ENCODE results near the gene EDA.
"Not testable (repeated sequence)": the region's sequence is repeated elsewhere in the genome, so short reads cannot be mapped to it uniquely, and the experiment has no call there.

Gene EDA

GRCh38 chrX:69961365-69962072 lies 345.6 kb downstream of the EDA start:
- DNase-seq: no peak

DNA sequence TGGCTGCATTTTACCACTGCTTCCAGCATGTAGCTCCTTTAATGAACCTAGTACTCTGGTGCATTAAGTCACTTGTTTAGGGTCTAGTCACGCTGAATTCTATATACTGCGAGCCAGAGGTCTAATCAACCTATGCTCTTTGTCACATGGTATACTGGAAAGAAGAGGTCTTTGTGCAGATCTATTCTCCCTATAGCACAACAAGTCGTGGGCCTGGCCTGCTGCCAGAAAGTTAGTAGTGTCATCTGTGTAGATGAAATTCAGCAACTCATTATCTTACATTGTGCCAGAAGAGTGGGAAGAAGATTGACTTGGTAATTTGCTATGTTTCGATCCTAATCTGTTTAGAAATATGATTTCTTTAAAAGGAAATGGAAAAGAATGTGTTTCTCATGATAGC lies 353.0 kb downstream of the EDA start:
- DNase-seq: no peak

DNA sequence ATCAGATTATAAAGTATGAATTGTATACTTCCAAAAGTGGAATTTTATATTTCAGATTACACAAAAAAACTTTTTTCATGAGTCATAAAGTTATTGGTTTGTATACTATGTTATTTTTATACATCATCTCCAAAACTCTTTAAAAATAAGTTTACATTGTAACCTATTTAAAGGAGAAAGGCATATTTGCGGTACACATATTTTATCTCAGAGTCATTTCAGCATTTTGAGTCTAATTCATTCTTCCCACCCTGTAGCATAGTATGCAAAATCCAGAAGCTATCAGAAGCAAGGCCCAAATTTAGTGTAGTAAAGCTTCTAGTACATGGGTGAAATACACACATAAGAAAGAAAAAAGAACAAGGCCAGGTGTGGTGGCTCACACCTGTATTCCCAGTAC lies 353.5 kb downstream of the EDA start:
- DNase-seq: no peak

GRCh38 chrX:69987691-69988090 lies 371.8 kb downstream of the EDA start:
- DNase-seq: no peak

GRCh38 chrX:69988955-69989394 lies 373.1 kb downstream of the EDA start:
- no peak for DNase-seq

DNA sequence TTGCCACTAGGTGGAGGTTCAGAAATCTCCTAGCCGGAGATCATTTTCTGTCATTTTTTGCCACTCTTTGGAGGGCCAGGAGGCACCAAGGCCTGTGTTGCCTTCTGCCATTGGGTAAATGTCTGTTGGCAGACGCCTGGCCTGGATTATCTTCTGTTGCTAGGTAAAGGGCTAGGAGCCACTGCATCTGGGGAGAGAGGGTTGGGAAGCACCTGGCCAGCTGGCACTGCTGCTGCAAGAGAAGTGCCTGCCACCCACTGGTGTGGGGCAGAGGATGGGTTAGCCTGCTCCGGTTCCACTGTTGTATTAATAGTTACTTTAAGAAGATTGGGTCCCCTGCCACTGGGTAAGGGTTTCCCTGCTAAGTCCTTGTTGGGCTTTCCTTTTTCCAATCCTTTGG lies 375.8 kb downstream of the EDA start:
- DNase-seq: no peak

DNA sequence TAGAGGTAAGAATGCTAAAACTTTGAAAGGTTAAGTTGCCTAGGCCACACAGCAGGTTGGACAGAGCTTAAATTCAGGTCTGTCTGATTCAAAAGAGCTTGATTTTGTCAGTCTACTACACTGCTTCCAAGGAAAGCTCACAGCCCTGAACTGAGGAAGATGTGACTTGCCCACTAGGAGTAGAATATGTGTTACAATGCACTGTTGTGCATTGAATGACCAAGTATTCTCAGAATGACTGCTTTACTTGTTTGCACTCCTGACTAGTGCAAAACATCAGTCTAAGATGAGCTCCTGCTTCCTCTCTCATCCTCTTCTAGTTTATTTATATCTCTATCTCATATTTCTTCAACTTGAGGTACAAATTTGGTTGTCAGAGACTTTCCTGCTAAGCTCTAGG lies 377.6 kb downstream of the EDA start:
- DNase-seq: no peak

- no peak for DNase-seq
Measured at GRCh38 chrX:69995362-69996112, 379.6 kb downstream of the EDA start.

GRCh38 chrX:69996113-69996468 lies 380.2 kb downstream of the EDA start:
- no peak for DNase-seq

- not testable (repeated sequence) for DNase-seq
Measured at GRCh38 chrX:69998299-69998698, 382.4 kb downstream of the EDA start.

GRCh38 chrX:70001269-70001668 lies 385.4 kb downstream of the EDA start:
- no peak for DNase-seq

- no peak for DNase-seq
Measured at GRCh38 chrX:70001708-70002341, 385.9 kb downstream of the EDA start.

DNA sequence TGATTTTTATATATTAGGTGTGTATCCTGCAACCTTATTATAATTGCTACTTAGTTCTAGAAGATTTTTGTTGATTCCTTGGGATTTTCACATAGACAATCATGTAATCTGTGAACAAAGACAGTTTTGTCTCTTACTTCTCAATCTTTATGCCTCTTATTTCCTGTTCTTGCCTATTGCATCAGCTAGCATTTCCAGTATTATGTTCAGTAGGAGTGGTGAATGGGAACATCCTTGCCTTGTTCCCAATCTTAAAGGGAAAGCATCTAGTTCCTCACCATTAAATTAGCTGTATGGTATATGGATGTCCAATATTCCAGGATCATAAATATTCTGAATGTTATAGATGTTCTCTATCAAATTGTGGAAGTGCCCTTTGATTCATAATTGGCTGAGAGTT lies 392.0 kb downstream of the EDA start:
- DNase-seq: no peak

GRCh38 chrX:70009049-70009448 lies 393.1 kb downstream of the EDA start:
- DNase-seq: no peak

GRCh38 chrX:70009970-70010369 lies 394.1 kb downstream of the EDA start:
- no peak for DNase-seq

DNA sequence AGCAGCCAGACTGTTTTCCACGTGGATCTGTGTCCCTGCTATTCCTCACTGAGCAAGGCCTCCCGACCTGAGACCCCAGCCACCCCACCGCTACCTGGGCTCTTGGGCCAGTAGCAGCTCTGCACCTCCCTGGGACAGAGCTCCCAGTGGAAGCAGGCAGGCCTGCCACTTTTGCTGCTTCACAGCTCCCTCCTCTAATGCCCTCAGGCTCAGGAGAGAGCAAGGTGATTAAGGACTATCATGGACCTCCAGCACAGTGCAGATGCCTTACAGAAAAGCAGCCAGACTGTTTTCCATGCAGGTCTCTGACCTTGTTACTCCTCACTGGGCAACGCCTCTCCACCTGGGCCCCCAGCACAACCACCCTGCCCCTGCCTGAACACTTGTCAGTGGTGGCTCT lies 396.8 kb downstream of the EDA start:
- DNase-seq: no peak

GRCh38 chrX:70013466-70014381 lies 397.8 kb downstream of the EDA start:
- DNase-seq: no peak

- DNase-seq: no peak
Measured at GRCh38 chrX:70016513-70016912, 400.6 kb downstream of the EDA start.

GRCh38 chrX:70022616-70023015 lies 406.7 kb downstream of the EDA start:
- DNase-seq: no peak

DNA sequence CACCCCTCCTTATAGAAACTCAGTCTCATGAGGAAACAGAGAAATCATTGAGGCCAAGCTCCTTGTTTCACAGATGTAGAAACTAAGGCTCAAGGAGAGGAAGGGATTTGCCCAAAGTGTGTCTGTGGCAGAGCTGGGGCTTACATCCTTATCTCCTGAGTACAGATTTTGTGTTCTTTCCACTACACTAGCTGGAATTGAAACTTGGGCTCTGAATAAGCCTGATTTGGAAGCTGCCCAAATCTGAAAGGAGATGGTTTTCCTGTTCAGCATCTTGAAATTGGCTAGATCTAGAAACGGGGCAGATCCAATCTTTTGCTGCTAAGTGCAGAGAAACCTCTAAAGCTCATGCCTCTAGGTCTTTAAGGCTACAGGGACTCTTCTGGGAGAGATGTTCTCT lies 409.6 kb downstream of the EDA start:
- DNase-seq: no peak

GRCh38 chrX:70026112-70026850 lies 410.4 kb downstream of the EDA start:
- no peak for DNase-seq

GRCh38 chrX:70026851-70027200 lies 410.9 kb downstream of the EDA start:
- DNase-seq: no peak

GRCh38 chrX:70029863-70030262 lies 413.9 kb downstream of the EDA start:
- no peak for DNase-seq
